GM18873 (cell line): Measurements from ENCODE around the gene GPC6.
A peak's percentile ranks its signal among the peaks of the same experiment; 100 is the strongest.

Experiments used
- ATAC-seq: cut with Tn5 transposase; IDR thresholded peaks from one replicate; pipeline ENCODE4 v1.9.1; 2021; ENCODE audit warnings: mild to moderate bottlenecking, moderate library complexity, moderate number of reproducible peaks; ENCODE audit not compliant: unreplicated experiment, low FRiP score

GPC6 gene

DNA sequence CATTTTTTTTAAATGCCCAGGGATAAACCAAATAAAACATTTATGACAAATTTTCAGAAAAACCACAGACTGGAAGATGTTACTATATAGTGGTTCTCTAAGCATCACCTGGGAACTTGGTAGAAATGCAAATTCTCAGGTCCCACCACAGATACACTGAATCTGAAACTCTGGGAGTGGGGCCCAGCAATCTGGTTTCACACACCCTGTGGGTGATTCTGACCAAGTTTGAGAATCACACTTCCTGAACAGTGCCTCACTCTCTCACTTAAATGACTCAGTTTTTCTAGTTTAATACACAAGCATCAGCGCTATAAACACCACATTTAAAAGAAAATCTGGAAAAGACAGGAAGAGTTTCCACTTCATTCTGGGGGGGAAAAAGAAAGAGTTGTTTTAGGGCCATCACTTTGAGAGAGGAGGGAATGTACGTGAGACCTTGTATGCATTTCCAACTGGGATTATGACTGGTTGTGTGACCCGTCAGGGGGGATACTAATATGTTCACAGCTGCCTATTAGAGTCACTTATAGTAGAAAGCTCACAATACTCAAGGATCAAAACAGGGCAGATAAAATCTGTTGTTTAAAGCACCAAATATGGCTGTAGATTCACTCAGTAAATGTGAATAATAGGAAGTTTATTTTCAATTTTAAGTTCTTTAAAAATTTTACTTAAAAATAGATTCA lies 567.7 kb downstream of the GPC6 start:
- ATAC-seq: peak; percentile 79

- no peak for ATAC-seq
These were observed 570.9 kb downstream of the GPC6 start for GRCh38 chr13:93797463-93797862.

GRCh38 chr13:93800342-93800741 lies 573.7 kb downstream of the GPC6 start:
- ATAC-seq: no peak

DNA sequence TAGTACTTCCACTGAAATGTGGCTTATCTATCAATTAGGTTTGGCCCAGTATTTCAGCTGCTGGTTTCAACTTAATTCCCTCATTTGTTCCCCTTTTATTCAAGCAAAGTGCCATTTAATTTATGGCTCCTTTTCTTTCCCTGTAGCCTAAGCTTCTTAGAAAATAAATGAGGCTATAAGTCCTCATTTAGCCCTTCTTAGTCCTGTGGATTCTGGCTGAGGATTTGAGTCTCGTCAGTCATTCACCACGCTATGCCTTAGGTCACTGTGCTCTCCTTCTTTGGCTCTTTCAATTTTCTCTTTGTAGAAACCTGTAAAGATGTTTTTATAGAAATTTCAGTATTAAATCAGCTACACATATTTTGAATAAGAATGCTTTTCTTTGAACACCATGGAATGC lies 579.1 kb downstream of the GPC6 start:
- no peak for ATAC-seq

DNA sequence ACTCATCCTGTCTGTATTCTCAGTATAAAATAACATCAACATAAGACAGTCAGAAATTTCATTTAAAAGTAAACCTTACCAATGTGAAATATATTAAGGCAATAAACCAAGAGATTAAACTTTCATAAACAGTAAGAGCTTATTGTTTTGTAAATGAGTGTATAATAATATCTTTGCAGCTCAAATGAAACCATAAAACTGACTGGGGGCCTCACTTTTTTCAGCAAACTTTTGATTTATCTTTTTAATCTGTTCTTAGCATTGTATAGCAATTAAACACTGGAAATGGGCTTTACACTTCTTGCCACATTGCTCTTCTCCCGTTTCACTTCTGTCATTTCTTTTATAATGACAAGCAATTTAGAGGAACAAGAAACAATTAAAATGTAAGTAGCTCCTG lies 580.3 kb downstream of the GPC6 start:
- no peak for ATAC-seq

- ATAC-seq: no peak
These were observed 583.7 kb downstream of the GPC6 start for GRCh38 chr13:93810264-93810663.

GRCh38 chr13:93811071-93811737 lies 584.6 kb downstream of the GPC6 start:
- ATAC-seq: no peak

DNA sequence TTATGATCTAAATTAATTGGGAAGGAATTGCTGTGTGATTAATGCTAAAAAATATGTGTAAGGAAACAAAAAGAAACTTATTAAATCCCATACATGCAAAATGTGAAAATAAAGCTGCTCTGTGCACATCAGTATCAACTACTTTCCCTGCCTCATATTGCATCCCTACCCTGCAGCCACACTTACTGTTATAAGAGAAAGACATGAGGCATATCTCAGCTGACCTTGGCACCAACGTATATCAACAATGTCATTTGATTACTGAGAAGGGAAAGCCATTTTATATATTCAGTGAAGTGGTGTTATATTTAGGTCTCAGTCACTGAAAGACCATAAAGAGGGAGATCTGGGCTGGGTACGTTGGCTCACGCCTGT lies 585.1 kb downstream of the GPC6 start:
- no peak for ATAC-seq

DNA sequence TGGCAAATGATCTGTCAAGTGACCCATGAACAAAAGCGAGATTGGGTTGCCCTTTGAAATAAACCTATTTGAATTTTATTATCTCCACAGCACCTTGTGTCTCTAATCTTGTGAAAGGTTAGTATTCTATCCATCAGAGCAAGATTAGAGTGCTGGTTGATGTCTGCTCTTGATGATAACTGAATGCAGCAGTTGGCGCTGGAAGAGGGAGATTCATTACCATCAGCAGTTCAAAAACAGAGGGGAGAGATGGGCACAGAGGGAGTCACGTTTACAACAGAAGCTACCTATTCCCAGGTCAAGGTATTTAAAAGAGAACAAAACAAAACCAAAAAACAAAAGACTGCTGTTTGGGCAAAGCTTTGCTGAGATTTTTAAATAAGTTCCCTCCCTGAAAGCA lies 588.1 kb downstream of the GPC6 start:
- no peak for ATAC-seq

- ATAC-seq: no peak
These were observed 591.7 kb downstream of the GPC6 start for GRCh38 chr13:93818345-93818744.

- no peak for ATAC-seq
These were observed 592.8 kb downstream of the GPC6 start for GRCh38 chr13:93819331-93819890.

DNA sequence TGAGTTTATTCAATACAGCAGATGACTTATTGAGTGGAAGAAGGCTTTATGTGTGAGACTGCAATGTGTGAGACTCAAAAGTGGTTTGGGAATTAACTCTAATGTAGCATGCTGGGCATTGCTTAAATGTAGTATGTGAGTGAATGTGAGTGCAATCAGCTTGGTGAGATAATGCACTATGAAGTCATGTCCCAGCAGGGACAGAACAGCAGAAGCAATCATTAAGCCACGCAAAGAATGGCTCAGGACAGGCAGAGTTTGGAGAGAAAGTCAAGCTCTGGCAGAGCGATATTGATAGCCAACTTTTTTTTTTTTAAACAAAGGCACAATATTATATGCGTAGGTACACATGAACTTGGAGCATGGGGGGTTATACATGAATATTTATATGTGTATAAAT lies 597.7 kb downstream of the GPC6 start:
- ATAC-seq: no peak

DNA sequence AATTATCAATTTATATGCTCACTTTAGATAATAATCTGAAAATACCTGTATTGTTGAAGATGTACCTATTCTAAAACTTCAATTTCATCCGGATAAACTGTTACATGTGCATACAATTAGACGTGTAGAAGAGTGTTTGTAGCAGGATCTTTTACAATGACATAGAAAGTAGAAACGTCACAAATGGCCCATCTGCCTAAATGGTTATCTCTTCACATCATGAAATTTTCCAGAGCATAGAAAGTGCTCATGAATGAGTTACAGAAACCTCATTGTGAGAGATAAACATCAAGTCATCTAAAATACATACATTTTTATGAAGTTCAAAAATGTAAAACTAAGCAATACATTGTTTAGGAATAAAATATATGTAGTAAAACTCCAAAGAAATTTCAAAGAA lies 607.4 kb downstream of the GPC6 start:
- no peak for ATAC-seq

DNA sequence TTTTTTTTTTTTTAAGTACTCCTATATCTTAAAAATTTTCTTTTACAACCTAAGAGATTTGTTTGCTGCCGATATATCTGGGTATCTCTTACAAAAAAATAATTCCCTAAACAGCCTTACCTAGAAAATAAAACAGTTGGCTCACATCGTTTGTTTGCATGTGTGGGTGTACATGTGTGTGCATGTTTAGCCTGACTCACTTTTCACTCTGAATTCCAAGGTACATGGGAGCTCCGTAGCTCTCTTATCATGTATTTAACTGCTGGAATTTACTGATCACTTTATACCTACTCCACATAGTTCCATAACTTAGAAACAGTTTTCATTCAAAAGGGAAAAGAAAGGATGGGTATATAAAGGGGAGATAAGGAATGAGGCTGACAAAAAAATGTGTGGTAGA lies 616.5 kb downstream of the GPC6 start:
- no peak for ATAC-seq

- ATAC-seq: no peak
These were observed 620.6 kb downstream of the GPC6 start for GRCh38 chr13:93847162-93847561.

GRCh38 chr13:93848247-93848646 lies 621.6 kb downstream of the GPC6 start:
- ATAC-seq: no peak

DNA sequence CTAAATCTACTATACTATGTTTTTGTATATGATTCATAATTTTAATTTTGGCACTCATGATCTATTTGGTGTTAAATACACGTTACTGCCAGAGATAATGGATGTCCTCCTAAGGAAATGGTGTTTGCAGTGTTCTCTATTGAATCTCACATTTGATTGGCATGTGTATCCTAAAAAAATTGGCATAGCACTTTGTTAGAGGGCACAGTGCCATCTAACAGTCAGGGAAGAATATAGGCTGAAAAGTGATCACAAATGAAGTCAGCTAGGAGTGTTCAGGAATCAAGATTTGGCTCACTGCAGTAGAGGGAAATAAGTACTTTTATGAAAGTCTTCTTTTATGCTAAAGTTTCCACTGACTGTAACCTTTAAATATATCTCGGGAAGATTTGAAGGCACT lies 624.6 kb downstream of the GPC6 start:
- ATAC-seq: no peak

DNA sequence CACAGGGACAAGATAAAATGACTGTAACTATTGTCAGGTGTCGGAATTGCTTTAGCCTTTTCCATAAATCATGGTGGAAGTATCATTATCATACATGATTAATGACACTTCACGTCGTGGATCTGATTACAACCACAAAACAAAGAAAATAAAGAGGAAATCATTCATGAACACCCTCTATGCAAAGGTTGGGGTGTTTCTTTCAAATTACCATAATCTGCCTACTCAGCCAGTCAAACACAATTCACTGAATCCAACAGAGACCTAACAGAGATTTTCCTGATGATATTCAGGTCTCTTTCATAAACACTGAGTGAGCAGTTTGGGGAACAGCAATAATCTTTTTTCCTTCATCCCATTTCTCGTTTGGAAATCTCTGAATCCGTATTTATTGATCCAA lies 627.3 kb downstream of the GPC6 start:
- no peak for ATAC-seq

DNA sequence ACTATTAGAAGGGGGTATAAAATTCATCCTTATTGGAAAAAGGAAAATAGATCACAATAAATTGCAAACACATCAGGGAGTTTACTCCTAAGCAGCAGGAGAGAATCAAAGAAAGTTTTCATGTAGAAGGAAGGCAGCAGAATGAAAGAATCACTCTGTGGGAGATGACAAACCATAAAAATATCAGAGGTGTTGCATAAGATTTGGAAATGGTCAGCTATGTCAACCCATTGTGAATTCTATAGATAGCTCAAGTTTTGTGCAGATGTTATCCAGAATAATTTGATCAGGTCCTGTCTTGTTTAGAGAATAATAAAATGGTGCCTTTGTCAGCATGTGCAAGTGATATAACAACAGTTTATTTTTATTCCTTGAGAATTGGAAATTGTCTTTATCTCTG lies 630.5 kb downstream of the GPC6 start:
- no peak for ATAC-seq

GRCh38 chr13:93859716-93860115 lies 633.1 kb downstream of the GPC6 start:
- ATAC-seq: no peak

GRCh38 chr13:93861818-93862217 lies 635.2 kb downstream of the GPC6 start:
- ATAC-seq: no peak

DNA sequence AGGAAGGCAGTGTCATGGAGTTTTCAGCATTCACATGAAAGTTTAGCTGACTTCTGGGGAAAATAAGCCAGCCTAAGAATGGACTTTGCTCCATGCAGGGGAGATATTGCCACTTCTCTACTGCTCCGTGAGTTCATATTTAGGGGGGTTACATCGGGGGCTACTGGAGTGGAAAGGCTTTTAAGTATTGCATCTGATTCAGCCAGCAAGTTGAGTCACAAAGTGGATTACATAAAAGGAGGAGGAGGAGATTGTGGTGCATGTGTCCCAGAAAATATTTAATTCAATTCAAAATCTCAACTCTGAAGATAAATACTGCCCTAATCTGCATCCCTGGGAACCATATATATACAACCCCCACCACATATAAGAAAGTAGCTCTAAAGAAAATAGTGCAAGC lies 635.7 kb downstream of the GPC6 start:
- ATAC-seq: no peak
